ENCODE measurements around the gene GPR137.
"Not testable (repeated sequence)": the region's sequence is repeated elsewhere in the genome, so short reads cannot be mapped to it uniquely, and the experiment has no call there.

DNA sequence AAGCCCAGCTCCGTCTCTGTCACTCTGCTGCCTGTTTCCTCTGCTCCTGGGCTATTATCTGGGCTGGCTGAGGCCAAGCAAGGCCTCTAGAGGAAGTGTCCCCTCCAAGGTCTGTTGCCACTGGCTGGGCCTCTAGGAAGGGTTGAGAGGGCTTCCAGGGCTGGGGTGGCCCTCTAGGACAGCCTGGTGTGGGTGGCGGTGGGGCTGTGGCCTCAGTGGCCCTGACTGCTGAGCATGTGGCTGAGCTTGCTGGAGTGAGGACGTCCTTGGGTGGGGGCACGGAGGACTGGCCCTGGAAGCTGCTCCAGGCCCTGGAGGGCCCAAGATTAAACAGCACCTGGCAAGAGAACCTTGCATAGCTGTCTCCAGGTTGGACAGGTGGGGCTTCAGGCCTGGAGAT, 38.3 kb downstream of the GPR137 start:
- TF ChIP-seq NR2F2 (IDR thresholded peaks at IDR 0.05); JUND (IDR thresholded peaks at IDR 0.05); YY1 (IDR thresholded peaks at IDR 0.05); TAF1 (conservative IDR thresholded peaks at IDR 0.05); RAD21 (IDR thresholded peaks at IDR 0.05); SP1 (IDR thresholded peaks at IDR 0.05); FOXA2 (IDR thresholded peaks at IDR 0.05): not testable (repeated sequence)
- TF ChIP-seq, protein P1, sequence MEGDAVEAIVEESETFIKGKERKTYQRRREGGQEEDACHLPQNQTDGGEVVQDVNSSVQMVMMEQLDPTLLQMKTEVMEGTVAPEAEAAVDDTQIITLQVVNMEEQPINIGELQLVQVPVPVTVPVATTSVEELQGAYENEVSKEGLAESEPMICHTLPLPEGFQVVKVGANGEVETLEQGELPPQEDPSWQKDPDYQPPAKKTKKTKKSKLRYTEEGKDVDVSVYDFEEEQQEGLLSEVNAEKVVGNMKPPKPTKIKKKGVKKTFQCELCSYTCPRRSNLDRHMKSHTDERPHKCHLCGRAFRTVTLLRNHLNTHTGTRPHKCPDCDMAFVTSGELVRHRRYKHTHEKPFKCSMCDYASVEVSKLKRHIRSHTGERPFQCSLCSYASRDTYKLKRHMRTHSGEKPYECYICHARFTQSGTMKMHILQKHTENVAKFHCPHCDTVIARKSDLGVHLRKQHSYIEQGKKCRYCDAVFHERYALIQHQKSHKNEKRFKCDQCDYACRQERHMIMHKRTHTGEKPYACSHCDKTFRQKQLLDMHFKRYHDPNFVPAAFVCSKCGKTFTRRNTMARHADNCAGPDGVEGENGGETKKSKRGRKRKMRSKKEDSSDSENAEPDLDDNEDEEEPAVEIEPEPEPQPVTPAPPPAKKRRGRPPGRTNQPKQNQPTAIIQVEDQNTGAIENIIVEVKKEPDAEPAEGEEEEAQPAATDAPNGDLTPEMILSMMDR (IDR thresholded peaks at IDR 0.05; ENCODE audit: low read depth, low read length, missing input control) = not testable (repeated sequence)
- TF ChIP-seq, protein P2, sequence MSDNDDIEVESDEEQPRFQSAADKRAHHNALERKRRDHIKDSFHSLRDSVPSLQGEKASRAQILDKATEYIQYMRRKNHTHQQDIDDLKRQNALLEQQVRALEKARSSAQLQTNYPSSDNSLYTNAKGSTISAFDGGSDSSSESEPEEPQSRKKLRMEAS (IDR thresholded peaks at IDR 0.05) = not testable (repeated sequence)
- TF ChIP-seq, protein P3, sequence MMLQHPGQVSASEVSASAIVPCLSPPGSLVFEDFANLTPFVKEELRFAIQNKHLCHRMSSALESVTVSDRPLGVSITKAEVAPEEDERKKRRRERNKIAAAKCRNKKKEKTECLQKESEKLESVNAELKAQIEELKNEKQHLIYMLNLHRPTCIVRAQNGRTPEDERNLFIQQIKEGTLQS (IDR thresholded peaks at IDR 0.05) = not testable (repeated sequence)
- TF ChIP-seq, protein P4, sequence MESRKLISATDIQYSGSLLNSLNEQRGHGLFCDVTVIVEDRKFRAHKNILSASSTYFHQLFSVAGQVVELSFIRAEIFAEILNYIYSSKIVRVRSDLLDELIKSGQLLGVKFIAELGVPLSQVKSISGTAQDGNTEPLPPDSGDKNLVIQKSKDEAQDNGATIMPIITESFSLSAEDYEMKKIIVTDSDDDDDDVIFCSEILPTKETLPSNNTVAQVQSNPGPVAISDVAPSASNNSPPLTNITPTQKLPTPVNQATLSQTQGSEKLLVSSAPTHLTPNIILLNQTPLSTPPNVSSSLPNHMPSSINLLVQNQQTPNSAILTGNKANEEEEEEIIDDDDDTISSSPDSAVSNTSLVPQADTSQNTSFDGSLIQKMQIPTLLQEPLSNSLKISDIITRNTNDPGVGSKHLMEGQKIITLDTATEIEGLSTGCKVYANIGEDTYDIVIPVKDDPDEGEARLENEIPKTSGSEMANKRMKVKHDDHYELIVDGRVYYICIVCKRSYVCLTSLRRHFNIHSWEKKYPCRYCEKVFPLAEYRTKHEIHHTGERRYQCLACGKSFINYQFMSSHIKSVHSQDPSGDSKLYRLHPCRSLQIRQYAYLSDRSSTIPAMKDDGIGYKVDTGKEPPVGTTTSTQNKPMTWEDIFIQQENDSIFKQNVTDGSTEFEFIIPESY (IDR thresholded peaks at IDR 0.05) = not testable (repeated sequence)
